BJ (cell line): ENCODE data around the gene CIRBP. TPM values are rescaled to one million over a fixed set of nuclear protein-coding genes. Genes with fewer than 3 reads are reported as not detected.

Experiments
- CTCF ChIA-PET: fragments of 350-600 bp; formaldehyde crosslinking; extraction: SDS; loops from one replicate; lab custom pipeline; 2021; ENCODE audit warnings: antibody characterized with exemption, inconsistent platforms; lab: Yijun Ruan, JAX
- POLR2A ChIA-PET: fragments of 300-600 bp; sonication (Branson Sonifier 250); formaldehyde crosslinking; extraction: SDS; loops from one replicate; lab custom pipeline; 2021; ENCODE audit warnings: antibody characterized with exemption; lab: Charles Lee
- DNase-seq: peaks from one replicate; pipeline ENCODE4 v3.0.0-alpha.2; 2011; ENCODE audit warnings: low read depth
- H3K27me3 ChIP-seq: 2 replicates; pipeline ENCODE4 v1.6.0; 2011; ENCODE audit warnings: low read length; ENCODE audit not compliant: control insufficient read depth, insufficient read depth
- H3K36me3 ChIP-seq: 2 replicates; pipeline ENCODE4 v1.5.1; 2011; ENCODE audit warnings: low read length; ENCODE audit not compliant: control insufficient read depth, insufficient read depth
- H3K4me3 ChIP-seq: 2 replicates; pipeline ENCODE4 v1.5.1; 2011; ENCODE audit warnings: low read depth, mild to moderate bottlenecking, control low read depth, low read length
- CTCF ChIP-seq: IDR thresholded peaks from 2 replicates; pipeline ENCODE4 v1.5.1; 2011; ENCODE audit warnings: low read depth, mild to moderate bottlenecking, control low read depth, inconsistent platforms, low read length, moderate library complexity; ENCODE audit not compliant: insufficient read depth
- polyA plus RNA-seq: library from polyadenylated mRNA; depleted of rRNA; stranded (reverse); fragments of >200 nt; gene quantifications from 2 replicates; pipeline ENCODE4 v1.2.3, GENCODE V29; 2011

CIRBP gene
- polyA plus RNA-seq, 1 experiment, result 342 TPM

- DNase-seq, result no peak
- ChIA-PET POLR2A (no interaction called here), CTCF (no interaction called here)
- no peak for TF ChIP-seq CTCF
- H3K4me3 ChIP-seq, result no peak overlapping the region
- peaks cover 22% of the 10 kb centered on the region for H3K27me3 ChIP-seq
- H3K36me3 ChIP-seq, result no peaks in the 10 kb centered on the region
Measured at GRCh38 chr19:1288226-1288612, 19.1 kb downstream of the CIRBP start.

GRCh38 chr19:1288833-1289685 is 19.9 kb downstream of the CIRBP start:
- Histone ChIP-seq H3K27me3 (peaks cover 22% of the 10 kb centered on the region), H3K4me3 (no peak overlapping the region), H3K36me3 (no peaks in the 10 kb centered on the region)
- DNase-seq, result no peak
- no peak for TF ChIP-seq CTCF
- CTCF ChIA-PET, result no interaction called here
- POLR2A ChIA-PET, result no interaction called here

- Histone ChIP-seq H3K27me3 (peaks cover 19% of the 10 kb centered on the region), H3K4me3 (no peak overlapping the region), H3K36me3 (no peaks in the 10 kb centered on the region)
- DNase-seq, result no peak
- no peak for TF ChIP-seq CTCF
- ChIA-PET POLR2A (no interaction called here), CTCF (no interaction called here)
Measured at GRCh38 chr19:1289686-1290025, 20.5 kb downstream of the CIRBP start.

GRCh38 chr19:1290196-1290702 is 21.1 kb downstream of the CIRBP start:
- TF ChIP-seq CTCF, result no peak
- CTCF ChIA-PET, result interaction anchor here (1.3 kb wide), 2 partner anchors 10 to 46 kb away, joined by 6 read pairs; no protein-coding TSS in a partner anchor
- POLR2A ChIA-PET, result no interaction called here
- DNase-seq, result no peak
- peaks cover 15% of the 10 kb centered on the region for H3K27me3 ChIP-seq
- no peaks in the 10 kb centered on the region for H3K36me3 ChIP-seq
- no peak overlapping the region for H3K4me3 ChIP-seq

- no peak for DNase-seq
- TF ChIP-seq CTCF, result no peak
- no peaks in the 10 kb centered on the region for H3K36me3 ChIP-seq
- H3K27me3 ChIP-seq, result peaks cover 14% of the 10 kb centered on the region
- no peak overlapping the region for H3K4me3 ChIP-seq
- CTCF ChIA-PET, result interaction anchor here (1.3 kb wide), 2 partner anchors 11 to 47 kb away, joined by 6 read pairs; no protein-coding TSS in a partner anchor
- POLR2A ChIA-PET, result no interaction called here
Measured at GRCh38 chr19:1290703-1291651, 21.8 kb downstream of the CIRBP start.
